OCI-LY3 (cell line): Measurements from ENCODE around the gene YPEL4.

Experiments
- EZH2phosphoT487 ChIP-seq: fragments of 200-600 bp; shearing (Covaris generic); IDR thresholded peaks from 2 replicates; pipeline ENCODE4 v1.6.1; 2018; ENCODE audit warnings: antibody characterized with exemption, mixed run types, low read depth
- TF ChIP-seq, protein P1 (sequence below): fragments of 200-600, 300-600 bp; sonication (generic); IDR thresholded peaks from 2 replicates; pipeline ENCODE4 v1.5.1; 2014; ENCODE audit warnings: antibody characterized with exemption, low read length, low read depth

DNA sequence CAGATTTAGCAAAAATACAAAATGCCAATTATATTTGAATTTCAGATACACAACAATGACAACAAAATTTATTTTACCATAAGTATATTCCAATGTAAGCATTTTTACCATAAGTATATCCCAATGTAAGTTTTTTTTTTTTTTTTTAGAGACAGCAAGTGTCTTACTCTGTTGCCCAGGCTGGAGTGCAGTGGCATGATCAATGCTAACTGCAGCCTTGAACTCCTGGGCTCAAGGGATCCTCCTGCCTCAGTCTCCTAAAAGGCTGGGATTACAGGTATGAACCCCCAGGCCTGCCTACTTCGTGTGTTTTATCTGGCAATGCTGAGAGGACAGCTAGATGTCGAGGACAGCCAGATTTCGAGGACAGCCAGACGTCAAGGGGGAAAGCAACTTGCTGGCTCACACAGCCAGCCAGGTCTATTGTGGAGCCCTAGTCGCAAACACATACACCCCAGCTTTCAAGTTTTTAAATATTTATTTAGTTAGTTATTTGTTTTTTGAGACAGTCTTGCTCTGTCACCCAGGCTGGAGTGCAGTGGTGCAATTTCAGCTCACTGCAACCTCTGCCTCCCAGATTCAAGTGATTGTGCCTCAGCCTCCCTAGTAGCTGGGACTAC lies 53.3 kb downstream of the YPEL4 start:
- TF ChIP-seq, protein P1, sequence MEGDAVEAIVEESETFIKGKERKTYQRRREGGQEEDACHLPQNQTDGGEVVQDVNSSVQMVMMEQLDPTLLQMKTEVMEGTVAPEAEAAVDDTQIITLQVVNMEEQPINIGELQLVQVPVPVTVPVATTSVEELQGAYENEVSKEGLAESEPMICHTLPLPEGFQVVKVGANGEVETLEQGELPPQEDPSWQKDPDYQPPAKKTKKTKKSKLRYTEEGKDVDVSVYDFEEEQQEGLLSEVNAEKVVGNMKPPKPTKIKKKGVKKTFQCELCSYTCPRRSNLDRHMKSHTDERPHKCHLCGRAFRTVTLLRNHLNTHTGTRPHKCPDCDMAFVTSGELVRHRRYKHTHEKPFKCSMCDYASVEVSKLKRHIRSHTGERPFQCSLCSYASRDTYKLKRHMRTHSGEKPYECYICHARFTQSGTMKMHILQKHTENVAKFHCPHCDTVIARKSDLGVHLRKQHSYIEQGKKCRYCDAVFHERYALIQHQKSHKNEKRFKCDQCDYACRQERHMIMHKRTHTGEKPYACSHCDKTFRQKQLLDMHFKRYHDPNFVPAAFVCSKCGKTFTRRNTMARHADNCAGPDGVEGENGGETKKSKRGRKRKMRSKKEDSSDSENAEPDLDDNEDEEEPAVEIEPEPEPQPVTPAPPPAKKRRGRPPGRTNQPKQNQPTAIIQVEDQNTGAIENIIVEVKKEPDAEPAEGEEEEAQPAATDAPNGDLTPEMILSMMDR, result no peak
- no peak for TF ChIP-seq EZH2phosphoT487
